HepG2 (cell line): Measurements from ENCODE around the gene UMOD. TPM values are rescaled to one million over a fixed set of nuclear protein-coding genes. Genes with fewer than 3 reads are reported as not detected.

Source experiments
- ATAC-seq: fragments of 200-7000 bp; cut with Tn5 transposase; 3 replicates; pipeline ENCODE4 v1.9.1; 2020; ENCODE audit warnings: mild to moderate bottlenecking, moderate library complexity
- BruUV-seq: library from RNA; stranded (reverse); fragments of 400-500 nt; replicated peaks from 2 replicates; lab custom pipeline; 2021; lab: Mats Ljungman, UMichigan
- CTCF ChIA-PET: fragments of 300-600 bp; formaldehyde crosslinking; extraction: SDS; loops from one replicate; lab custom pipeline; 2021; ENCODE audit warnings: low total read pairs, inconsistent platforms, low intra/inter-chr PET ratio; lab: Yijun Ruan, JAX
- POLR2A ChIA-PET: fragments of 350-600 bp; sonication (Branson Sonifier 250); formaldehyde crosslinking; loops from one replicate; lab custom pipeline; 2020; ENCODE audit warnings: antibody characterized with exemption, inconsistent platforms; lab: Yijun Ruan, JAX
- DNase-seq: peaks from one replicate; pipeline ENCODE4 v3.0.0-alpha.2; 2015; ENCODE audit warnings: low spot score
- FAIRE-seq: peaks from 3 replicates; lab custom pipeline; 2011; peaks lifted over from hg19 to GRCh38; lab: Jason Lieb, UNC
- H2AFZ ChIP-seq: one replicate; pipeline ENCODE4 v1.6.1; 2011; ENCODE audit warnings: low read length, inconsistent platforms
- H3K27ac ChIP-seq: fragments of 300-600 bp; 3 replicates; pipeline ENCODE4 v1.8.0; 2011; ENCODE audit warnings: mixed run types, mild to moderate bottlenecking, mixed read lengths, low read length, inconsistent platforms; ENCODE audit not compliant: insufficient read depth; ENCODE audit errors: extremely low read length
- H3K27me3 ChIP-seq, 2 experiments: fragments of 200-600 bp in 1 of 2; 2 replicates in 1 of 2; 3 replicates in 1 of 2; pipeline versions ENCODE4 v1.6.0 to v1.8.0; 2011; ENCODE audit warnings: low read length in 2 of 2, mild to moderate bottlenecking in 2 of 2, moderate library complexity in 2 of 2, inconsistent platforms in 1 of 2; ENCODE audit not compliant: insufficient read depth in 2 of 2, control insufficient read depth in 1 of 2
- H3K36me3 ChIP-seq, 2 experiments: fragments of 200-600 bp in 1 of 2; replicated peaks in 1 of 2; 2 replicates in 1 of 2; 3 replicates in 1 of 2; pipeline versions ENCODE4 v1.5.1 to v1.8.0; 2011; ENCODE audit warnings: low read length in 2 of 2, inconsistent platforms in 1 of 2; ENCODE audit not compliant: insufficient read depth in 2 of 2, control insufficient read depth in 1 of 2
- H3K4me1 ChIP-seq: 2 replicates; pipeline ENCODE4 v1.5.1; 2012; ENCODE audit warnings: low read length, inconsistent platforms; ENCODE audit not compliant: insufficient read depth
- H3K4me2 ChIP-seq: 2 replicates; pipeline ENCODE4 v1.6.0; 2011; ENCODE audit warnings: low read depth, low read length, inconsistent platforms
- H3K4me3 ChIP-seq, 3 experiments: fragments of 200-600 bp in 1 of 3; sonication (generic), shearing (Covaris generic) in 1 of 3; replicated peaks in 1 of 3; 2 replicates each; pipeline ENCODE4 v1.5.1; 2011 to 2016; ENCODE audit warnings: low read length in 3 of 3, inconsistent platforms in 2 of 3, low read depth in 2 of 3, mild to moderate bottlenecking in 2 of 3, control low read depth in 1 of 3, mixed read lengths in 1 of 3; ENCODE audit not compliant: insufficient read depth in 1 of 3
- H3K79me2 ChIP-seq: one replicate; pipeline ENCODE4 v1.6.1; 2011; ENCODE audit warnings: low read length, inconsistent platforms; ENCODE audit not compliant: insufficient read depth
- H3K9ac ChIP-seq: 2 replicates; pipeline ENCODE4 v1.6.0; 2011; ENCODE audit warnings: mild to moderate bottlenecking, low read depth, low read length, inconsistent platforms; ENCODE audit not compliant: insufficient read depth
- H3K9me3 ChIP-seq: 2 replicates; pipeline ENCODE4 v1.5.1; 2012; ENCODE audit warnings: mild to moderate bottlenecking, low read length
- H4K20me1 ChIP-seq: 2 replicates; pipeline ENCODE4 v1.6.0; 2011; ENCODE audit warnings: inconsistent platforms, mild to moderate bottlenecking, low read length, moderate library complexity; ENCODE audit not compliant: insufficient read depth
- CHD2 ChIP-seq: IDR thresholded peaks from 2 replicates; pipeline ENCODE4 v1.6.1; 2011; ENCODE audit warnings: low read depth, low read length, improper control_type of control experiment
- CTCF ChIP-seq: sonication (generic); formaldehyde crosslinking; IDR thresholded peaks from 2 replicates; pipeline ENCODE4 v1.5.0; 2020; ENCODE audit warnings: mild to moderate bottlenecking, missing genetic modification reagents, moderate library complexity
- DR1 ChIP-seq: sonication (generic); formaldehyde crosslinking; IDR thresholded peaks from 2 replicates; pipeline ENCODE4 v1.8.0; 2021; ENCODE audit warnings: mild to moderate bottlenecking, missing genetic modification reagents, inconsistent platforms
- KMT2B ChIP-seq: IDR thresholded peaks from 2 replicates; pipeline ENCODE4 v1.6.1; 2016; ENCODE audit warnings: missing genetic modification reagents, missing compliant biosample characterization
- MEIS2 ChIP-seq: sonication (generic); formaldehyde crosslinking; IDR thresholded peaks from 2 replicates; pipeline ENCODE4 v1.9.0; 2021; ENCODE audit warnings: mild to moderate bottlenecking, missing genetic modification reagents
- MIXL1 ChIP-seq: IDR thresholded peaks from 2 replicates; pipeline ENCODE4 v1.6.1; 2016
- MTA3 ChIP-seq: sonication (generic); formaldehyde crosslinking; IDR thresholded peaks from 2 replicates; pipeline ENCODE4 v1.4.0; 2020; ENCODE audit warnings: missing genetic modification reagents
- PHF21A ChIP-seq: sonication (generic); formaldehyde crosslinking; IDR thresholded peaks from 2 replicates; pipeline ENCODE4 v1.5.0; 2020; ENCODE audit warnings: mild to moderate bottlenecking, missing genetic modification reagents
- PRMT3 ChIP-seq: sonication (generic); formaldehyde crosslinking; IDR thresholded peaks from 2 replicates; pipeline ENCODE4 v1.8.1; 2022; ENCODE audit warnings: low read depth, mild to moderate bottlenecking, moderate library complexity, missing genetic modification reagents, borderline replicate concordance
- SP2 ChIP-seq: sonication (generic); formaldehyde crosslinking; IDR thresholded peaks from 2 replicates; pipeline ENCODE4 v1.5.1; 2020; ENCODE audit warnings: mild to moderate bottlenecking, missing genetic modification reagents
- TRIM22 ChIP-seq: fragments of 450-650 bp; IDR thresholded peaks from 2 replicates; pipeline ENCODE4 v1.6.1; 2017
- ZBTB4 ChIP-seq: sonication (generic); formaldehyde crosslinking; IDR thresholded peaks from 2 replicates; pipeline ENCODE4 v1.4.0; 2020; ENCODE audit warnings: missing genetic modification reagents, mild to moderate bottlenecking, borderline replicate concordance
- ZMAT5 ChIP-seq: sonication (generic); formaldehyde crosslinking; IDR thresholded peaks from 2 replicates; pipeline ENCODE4 v1.5.0; 2020; ENCODE audit warnings: mild to moderate bottlenecking, low read depth, missing genetic modification reagents, borderline replicate concordance
- ZNF17 ChIP-seq: sonication (generic); formaldehyde crosslinking; IDR thresholded peaks from 2 replicates; pipeline ENCODE4 v1.5.0; 2020; ENCODE audit warnings: mild to moderate bottlenecking, missing genetic modification reagents
- ZNF547 ChIP-seq: sonication (generic); formaldehyde crosslinking; IDR thresholded peaks from 2 replicates; pipeline ENCODE4 v1.5.1; 2020; ENCODE audit warnings: mild to moderate bottlenecking, missing genetic modification reagents
- ZNF639 ChIP-seq: conservative IDR thresholded peaks from 2 replicates; pipeline ENCODE4 v1.6.1; 2018; ENCODE audit warnings: missing genetic modification reagents
- ZNF644 ChIP-seq: IDR thresholded peaks from 2 replicates; pipeline ENCODE4 v1.6.1; 2016; ENCODE audit warnings: low read depth
- WGBS: methylation state at CpG from one replicate; pipeline ENCODE4 v1.1.6; 2017; ENCODE audit warnings: low lambda C conversion rate; 5-methylcytosine and 5-hydroxymethylcytosine counted together
- in situ Hi-C: cut with HindIII; loops from 2 replicates; pipeline ENCODE4 v1.10.0; 2017; ENCODE audit warnings: low pct_unique_long_range_greater_than_20kb; ENCODE audit not compliant: extremely low pct_ligation_motif_present
- intact Hi-C: fragments of 100-400 bp; cut with micrococcal nuclease; formaldehyde crosslinking; loops from one replicate; pipeline ENCODE4 v1.10.0; 2022; ENCODE audit not compliant: unreplicated experiment
- polyA plus RNA-seq, 8 experiments: library from polyadenylated mRNA; depleted of rRNA in 3 of 8; stranded (reverse) in 7 of 8; unstranded in 1 of 8; fragments of >200 nt; fragmentation: Illumina TruSeq in 4 of 8; extraction: Trizol in 4 of 8; gene quantifications; 2 replicates each; pipeline versions ENCODE4 v1.2.1 to v1.2.3, GENCODE V29; 2011 to 2016; ENCODE audit warnings: low read depth in 4 of 8, missing spikeins in 1 of 8, mixed read lengths in 1 of 8; ENCODE audit not compliant: insufficient read depth in 1 of 8
- total RNA-seq, 5 experiments: library from RNA; depleted of rRNA; stranded (reverse); fragments of >200 nt; fragmentation: Illumina TruSeq; extraction: Trizol; gene quantifications; 2 replicates each; pipeline ENCODE4 v1.2.3, GENCODE V29; 2016; ENCODE audit warnings: low read depth in 1 of 5

Gene UMOD
- total and polyA plus RNA-seq, 2 of the 13 experiments (the other 11 are each of a cell fraction or from before 2014, with no cell fraction given): not detected

GRCh38 chr16:20325005-20325404 lies 27.5 kb downstream of the UMOD start:
- FAIRE-seq: no peak
- no peak overlapping the region for H2AFZ ChIP-seq
- H3K4me3 ChIP-seq: no peak overlapping the region
- DNase-seq: no peak
- H4K20me1 ChIP-seq: no peaks in the 10 kb centered on the region
- no peak overlapping the region for H3K9ac ChIP-seq
- CTCF ChIA-PET: no interaction called here
- ATAC-seq: no peak
- BruUV-seq: no TSS peak
- H3K79me2 ChIP-seq: no peaks in the 10 kb centered on the region
- H3K27ac ChIP-seq: no peak overlapping the region
- POLR2A ChIA-PET: no interaction called here
- H3K36me3 ChIP-seq: no peaks in the 10 kb centered on the region
- intact Hi-C loops: no loop called here
- in situ Hi-C loops: no loop called here
- H3K4me1 ChIP-seq: peaks cover 27% of the 10 kb centered on the region
- H3K27me3 ChIP-seq: no peaks in the 10 kb centered on the region; a peak in 1 of 5 replicates
- H3K4me2 ChIP-seq: no peak overlapping the region
- WGBS: 64% methylated on average over 3 of the region's 3 CpGs
- H3K9me3 ChIP-seq: no peaks in the 10 kb centered on the region
- TF ChIP-seq CHD2: no peak
- TF ChIP-seq MTA3 (CRISPR knock-in tag): no peak
- TF ChIP-seq CTCF: no peak
- TF ChIP-seq TRIM22: no peak
- no peak for TF ChIP-seq ZNF639
- TF ChIP-seq MEIS2 (CRISPR knock-in tag): no peak
- TF ChIP-seq SP2 (CRISPR knock-in tag): no peak
- TF ChIP-seq KMT2B: no peak
- no peak for TF ChIP-seq PHF21A (CRISPR knock-in tag)
- no peak for TF ChIP-seq MIXL1 (CRISPR knock-in tag)
- TF ChIP-seq DR1 (CRISPR knock-in tag): no peak
- no peak for TF ChIP-seq ZNF644
- TF ChIP-seq ZNF17: no peak
- no peak for TF ChIP-seq ZBTB4 (CRISPR knock-in tag)
- TF ChIP-seq PRMT3: no peak
- TF ChIP-seq ZMAT5 (CRISPR knock-in tag): no peak
- no peak for TF ChIP-seq ZNF547
